Endothelial cell (in vitro differentiated cells): ENCODE data around the gene CHN2. TPM values are rescaled to one million over a fixed set of nuclear protein-coding genes. Genes with fewer than 3 reads are reported as not detected.

Source experiments
- DNase-seq: peaks from one replicate; pipeline ENCODE4 v3.0.0; 2021; ENCODE audit warnings: low spot score
- H3K27ac Mint-ChIP-seq: one replicate; pipeline ENCODE4 v1.8.0; 2021; ENCODE audit warnings: mixed read lengths, inconsistent platforms; ENCODE audit not compliant: unreplicated experiment
- H3K27me3 Mint-ChIP-seq: one replicate; pipeline ENCODE4 v1.8.0; 2021; ENCODE audit warnings: mild to moderate bottlenecking, moderate library complexity, mixed read lengths, inconsistent platforms; ENCODE audit not compliant: unreplicated experiment
- H3K36me3 Mint-ChIP-seq: one replicate; pipeline ENCODE4 v1.8.0; 2021; ENCODE audit warnings: mild to moderate bottlenecking, low read depth, mixed read lengths, inconsistent platforms; ENCODE audit not compliant: unreplicated experiment
- H3K4me1 Mint-ChIP-seq: one replicate; pipeline ENCODE4 v1.8.0; 2021; ENCODE audit warnings: mild to moderate bottlenecking, mixed read lengths, inconsistent platforms; ENCODE audit not compliant: unreplicated experiment
- H3K4me3 Mint-ChIP-seq: one replicate; pipeline ENCODE4 v1.8.0; 2021; ENCODE audit warnings: mild to moderate bottlenecking, mixed read lengths, inconsistent platforms; ENCODE audit not compliant: unreplicated experiment
- H3K9me3 Mint-ChIP-seq: one replicate; pipeline ENCODE4 v1.8.0; 2021; ENCODE audit warnings: mixed read lengths, inconsistent platforms; ENCODE audit not compliant: unreplicated experiment
- CTCF ChIP-seq: fragments of 200-600 bp; sonication (generic); IDR thresholded peaks from one replicate; pipeline ENCODE4 v1.5.0; 2021; ENCODE audit warnings: antibody characterized with exemption; ENCODE audit not compliant: unreplicated experiment
- total RNA-seq: library from RNA; stranded (reverse); fragmentation: NEBNext Ultra II Directional; extraction: Animal tissue kit (Norgen Biotek cat#: 25700); gene quantifications from one replicate; pipeline ENCODE4 v1.2.1, GENCODE V29; 2021; ENCODE audit not compliant: unreplicated experiment

The CHN2 gene
- total RNA-seq, 1 donor from 2014 or later: 3.4 TPM

- Mint-ChIP-seq H3K27me3 (no peaks in the 10 kb centered on the region), H3K4me1 (no peaks in the 10 kb centered on the region), H3K4me3 (no peak overlapping the region), H3K36me3 (no peaks in the 10 kb centered on the region), H3K9me3 (no peaks in the 10 kb centered on the region), H3K27ac (no peak overlapping the region)
- no peak for DNase-seq
- no peak for TF ChIP-seq CTCF
Observed at GRCh38 chr7:29449569-29450260, 255.1 kb downstream of the CHN2 start.

- no peak overlapping the region for H3K27ac Mint-ChIP-seq
- no peaks in the 10 kb centered on the region for H3K36me3 Mint-ChIP-seq
- no peaks in the 10 kb centered on the region for H3K9me3 Mint-ChIP-seq
- H3K4me3 Mint-ChIP-seq: no peak overlapping the region
- no peak for DNase-seq
- no peak for TF ChIP-seq CTCF
- H3K4me1 Mint-ChIP-seq: no peaks in the 10 kb centered on the region
- H3K27me3 Mint-ChIP-seq: no peaks in the 10 kb centered on the region
Observed at GRCh38 chr7:29453021-29453420, 258.4 kb downstream of the CHN2 start.

GRCh38 chr7:29454464-29454863 lies 259.9 kb downstream of the CHN2 start:
- no peak for TF ChIP-seq CTCF
- DNase-seq: no peak
- Mint-ChIP-seq H3K4me1 (no peaks in the 10 kb centered on the region), H3K4me3 (no peak overlapping the region), H3K36me3 (no peaks in the 10 kb centered on the region), H3K27me3 (no peaks in the 10 kb centered on the region), H3K9me3 (no peaks in the 10 kb centered on the region), H3K27ac (no peak overlapping the region)

- Mint-ChIP-seq H3K36me3 (no peaks in the 10 kb centered on the region), H3K27ac (no peak overlapping the region), H3K4me1 (peaks cover 3% of the 10 kb centered on the region), H3K4me3 (no peak overlapping the region), H3K9me3 (no peaks in the 10 kb centered on the region), H3K27me3 (no peaks in the 10 kb centered on the region)
- DNase-seq: no peak
- no peak for TF ChIP-seq CTCF
Observed at GRCh38 chr7:29454899-29455451, 260.4 kb downstream of the CHN2 start.

- Mint-ChIP-seq H3K27ac (no peak overlapping the region), H3K4me3 (no peak overlapping the region), H3K9me3 (no peaks in the 10 kb centered on the region), H3K4me1 (peaks cover 3% of the 10 kb centered on the region), H3K27me3 (no peaks in the 10 kb centered on the region), H3K36me3 (no peaks in the 10 kb centered on the region)
- TF ChIP-seq CTCF: no peak
- no peak for DNase-seq
Observed at GRCh38 chr7:29457141-29457561, 262.6 kb downstream of the CHN2 start.
